BJ (cell line): Measurements from ENCODE around the gene TMEM141. TPM values are rescaled to one million over a fixed set of nuclear protein-coding genes. Genes with fewer than 3 reads are reported as not detected.

Experiments used
- CTCF ChIA-PET: fragments of 350-600 bp; formaldehyde crosslinking; extraction: SDS; loops from one replicate; lab custom pipeline; 2021; ENCODE audit warnings: antibody characterized with exemption, inconsistent platforms; lab: Yijun Ruan, JAX
- POLR2A ChIA-PET: fragments of 300-600 bp; sonication (Branson Sonifier 250); formaldehyde crosslinking; extraction: SDS; loops from one replicate; lab custom pipeline; 2021; ENCODE audit warnings: antibody characterized with exemption; lab: Charles Lee
- DNase-seq: peaks from one replicate; pipeline ENCODE4 v3.0.0-alpha.2; 2011; ENCODE audit warnings: low read depth
- H3K27me3 ChIP-seq: 2 replicates; pipeline ENCODE4 v1.6.0; 2011; ENCODE audit warnings: low read length; ENCODE audit not compliant: control insufficient read depth, insufficient read depth
- H3K36me3 ChIP-seq: 2 replicates; pipeline ENCODE4 v1.5.1; 2011; ENCODE audit warnings: low read length; ENCODE audit not compliant: control insufficient read depth, insufficient read depth
- H3K4me3 ChIP-seq: 2 replicates; pipeline ENCODE4 v1.5.1; 2011; ENCODE audit warnings: low read depth, mild to moderate bottlenecking, control low read depth, low read length
- polyA plus RNA-seq: library from polyadenylated mRNA; depleted of rRNA; stranded (reverse); fragments of >200 nt; gene quantifications from 2 replicates; pipeline ENCODE4 v1.2.3, GENCODE V29; 2011
- TF ChIP-seq, protein P1 (sequence below): IDR thresholded peaks from 2 replicates; pipeline ENCODE4 v1.5.1; 2011; ENCODE audit warnings: low read depth, mild to moderate bottlenecking, control low read depth, inconsistent platforms, low read length, moderate library complexity; ENCODE audit not compliant: insufficient read depth

The TMEM141 gene
- polyA plus RNA-seq, 1 experiment, result 51.5 TPM

DNA sequence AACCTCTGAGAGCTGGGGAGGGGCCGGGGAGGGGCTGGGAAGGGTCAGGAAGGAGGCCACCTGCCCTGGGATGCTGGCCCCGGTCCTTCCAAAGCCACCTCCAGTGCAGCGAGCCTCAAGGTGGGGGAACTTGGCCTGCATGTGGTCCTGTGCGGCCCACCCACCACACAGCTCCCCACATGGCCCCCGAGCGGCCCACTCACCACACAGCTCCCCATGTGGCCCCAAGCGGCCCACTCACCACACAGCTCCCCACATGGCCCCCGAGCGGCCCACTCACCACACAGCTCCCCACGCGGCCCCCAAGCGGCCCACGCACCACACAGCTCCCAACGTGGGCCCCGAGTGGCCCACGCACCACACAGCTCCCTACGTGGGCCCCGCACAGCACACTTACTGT, 46.4 kb upstream of the TMEM141 start:
- TF ChIP-seq, protein P1, sequence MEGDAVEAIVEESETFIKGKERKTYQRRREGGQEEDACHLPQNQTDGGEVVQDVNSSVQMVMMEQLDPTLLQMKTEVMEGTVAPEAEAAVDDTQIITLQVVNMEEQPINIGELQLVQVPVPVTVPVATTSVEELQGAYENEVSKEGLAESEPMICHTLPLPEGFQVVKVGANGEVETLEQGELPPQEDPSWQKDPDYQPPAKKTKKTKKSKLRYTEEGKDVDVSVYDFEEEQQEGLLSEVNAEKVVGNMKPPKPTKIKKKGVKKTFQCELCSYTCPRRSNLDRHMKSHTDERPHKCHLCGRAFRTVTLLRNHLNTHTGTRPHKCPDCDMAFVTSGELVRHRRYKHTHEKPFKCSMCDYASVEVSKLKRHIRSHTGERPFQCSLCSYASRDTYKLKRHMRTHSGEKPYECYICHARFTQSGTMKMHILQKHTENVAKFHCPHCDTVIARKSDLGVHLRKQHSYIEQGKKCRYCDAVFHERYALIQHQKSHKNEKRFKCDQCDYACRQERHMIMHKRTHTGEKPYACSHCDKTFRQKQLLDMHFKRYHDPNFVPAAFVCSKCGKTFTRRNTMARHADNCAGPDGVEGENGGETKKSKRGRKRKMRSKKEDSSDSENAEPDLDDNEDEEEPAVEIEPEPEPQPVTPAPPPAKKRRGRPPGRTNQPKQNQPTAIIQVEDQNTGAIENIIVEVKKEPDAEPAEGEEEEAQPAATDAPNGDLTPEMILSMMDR, result no peak
- no peaks in the 10 kb centered on the region for H3K36me3 ChIP-seq
- CTCF ChIA-PET, result interaction anchor here (1.0 to 1.5 kb wide), 4 partner anchors 14 to 37 kb away, joined by 3 to 6 read pairs (median 4); partner anchors contain the start of gene LCN8

DNA sequence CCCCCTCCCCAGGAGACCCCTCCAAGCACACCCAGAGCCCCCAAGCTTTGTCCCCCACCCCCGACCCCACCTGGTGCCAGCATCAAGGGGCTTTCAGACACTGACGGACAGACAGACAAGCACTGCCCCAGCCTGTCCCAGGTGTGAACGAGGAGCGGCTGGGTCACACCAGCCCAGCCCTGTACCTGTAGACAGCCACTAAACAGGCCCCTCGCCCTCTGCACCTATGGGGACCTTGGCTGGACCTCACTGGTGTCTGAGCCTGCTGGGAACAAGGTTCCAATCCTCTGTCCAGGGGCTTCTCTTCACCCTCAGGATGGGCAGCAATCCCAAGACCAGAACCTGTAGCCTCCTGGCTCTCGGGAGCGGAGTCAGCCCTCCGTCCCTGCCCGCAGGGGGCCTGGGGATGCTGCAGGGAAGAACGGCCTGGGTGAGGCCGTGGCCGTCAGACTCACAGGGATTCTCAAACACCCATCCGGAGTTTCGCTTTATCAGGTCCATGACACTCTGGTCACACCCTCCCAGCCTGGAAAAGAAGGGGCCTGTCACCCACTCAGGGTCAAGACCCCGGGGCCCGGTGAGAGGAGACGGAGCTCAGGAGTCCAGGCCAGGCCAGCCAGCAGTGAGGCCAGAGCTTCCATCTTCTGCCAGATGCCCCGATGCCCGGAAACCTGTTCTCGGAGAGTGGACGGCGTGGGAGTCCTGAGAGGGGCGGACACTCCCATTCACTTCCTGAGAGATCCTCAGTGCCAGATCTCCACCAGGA, 45.6 kb upstream of the TMEM141 start:
- H3K4me3 ChIP-seq, result no peak overlapping the region
- TF ChIP-seq, protein P1, result no peak
- H3K36me3 ChIP-seq, result no peaks in the 10 kb centered on the region
- POLR2A ChIA-PET, result no interaction called here
- CTCF ChIA-PET, result interaction anchor here (1.3 to 1.5 kb wide), 2 partner anchors 15 to 17 kb away, joined by 4 to 6 read pairs; no protein-coding TSS in a partner anchor
- no peak for DNase-seq
- H3K27me3 ChIP-seq, result peaks cover 5% of the 10 kb centered on the region

More for the DNA sequence above, 46.4 kb upstream of the TMEM141 start:
- Histone ChIP-seq H3K4me3 (no peak overlapping the region), H3K27me3 (peaks cover 8% of the 10 kb centered on the region)
- DNase-seq, result no peak
- POLR2A ChIA-PET, result no interaction called here

DNA sequence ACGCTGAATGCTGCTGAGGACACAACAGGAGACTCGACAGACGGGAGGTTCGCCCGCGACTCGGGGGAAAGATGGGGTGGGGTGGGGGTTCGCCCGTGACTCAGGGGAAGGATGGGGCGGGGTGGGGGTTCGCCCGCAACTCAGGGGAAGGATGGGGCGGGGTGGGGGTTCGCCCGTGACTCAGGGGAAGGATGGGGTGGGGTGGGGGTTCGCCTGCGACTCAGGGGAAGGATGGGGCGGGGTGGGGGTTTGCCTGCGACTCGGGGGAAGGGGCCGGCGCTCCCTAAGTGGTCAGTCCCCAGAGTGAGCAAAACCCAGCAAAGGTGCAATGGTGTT, 45.0 kb upstream of the TMEM141 start:
- H3K4me3 ChIP-seq, result no peak overlapping the region
- no peak for DNase-seq
- POLR2A ChIA-PET, result no interaction called here
- H3K27me3 ChIP-seq, result peaks cover 6% of the 10 kb centered on the region
- TF ChIP-seq, protein P1, result no peak
- no peaks in the 10 kb centered on the region for H3K36me3 ChIP-seq
- CTCF ChIA-PET, result no interaction called here

DNA sequence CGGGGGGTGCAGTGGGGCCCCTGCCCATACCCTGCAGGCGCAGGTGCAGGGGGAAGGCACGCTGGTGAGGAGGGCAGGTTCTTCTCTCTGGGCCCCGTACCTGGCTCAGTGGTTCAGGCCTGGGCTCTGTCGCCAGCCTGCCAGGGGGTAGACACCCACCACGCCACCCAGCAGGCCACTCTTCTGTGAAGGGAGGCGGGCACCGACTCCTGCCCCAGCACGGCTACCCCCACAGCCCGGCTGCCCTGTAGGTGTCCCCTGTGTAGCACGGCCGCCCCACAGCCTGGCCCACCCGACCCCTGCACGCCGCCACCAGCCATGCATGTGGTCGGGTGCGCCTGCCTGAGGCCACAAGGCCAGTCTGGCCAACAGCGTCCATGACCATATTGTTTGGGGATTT, 44.5 kb upstream of the TMEM141 start:
- Histone ChIP-seq H3K27me3 (peaks cover 7% of the 10 kb centered on the region), H3K4me3 (no peak overlapping the region), H3K36me3 (no peaks in the 10 kb centered on the region)
- no peak for DNase-seq
- TF ChIP-seq, protein P1, result no peak
- POLR2A ChIA-PET, result no interaction called here
- CTCF ChIA-PET, result no interaction called here

DNA sequence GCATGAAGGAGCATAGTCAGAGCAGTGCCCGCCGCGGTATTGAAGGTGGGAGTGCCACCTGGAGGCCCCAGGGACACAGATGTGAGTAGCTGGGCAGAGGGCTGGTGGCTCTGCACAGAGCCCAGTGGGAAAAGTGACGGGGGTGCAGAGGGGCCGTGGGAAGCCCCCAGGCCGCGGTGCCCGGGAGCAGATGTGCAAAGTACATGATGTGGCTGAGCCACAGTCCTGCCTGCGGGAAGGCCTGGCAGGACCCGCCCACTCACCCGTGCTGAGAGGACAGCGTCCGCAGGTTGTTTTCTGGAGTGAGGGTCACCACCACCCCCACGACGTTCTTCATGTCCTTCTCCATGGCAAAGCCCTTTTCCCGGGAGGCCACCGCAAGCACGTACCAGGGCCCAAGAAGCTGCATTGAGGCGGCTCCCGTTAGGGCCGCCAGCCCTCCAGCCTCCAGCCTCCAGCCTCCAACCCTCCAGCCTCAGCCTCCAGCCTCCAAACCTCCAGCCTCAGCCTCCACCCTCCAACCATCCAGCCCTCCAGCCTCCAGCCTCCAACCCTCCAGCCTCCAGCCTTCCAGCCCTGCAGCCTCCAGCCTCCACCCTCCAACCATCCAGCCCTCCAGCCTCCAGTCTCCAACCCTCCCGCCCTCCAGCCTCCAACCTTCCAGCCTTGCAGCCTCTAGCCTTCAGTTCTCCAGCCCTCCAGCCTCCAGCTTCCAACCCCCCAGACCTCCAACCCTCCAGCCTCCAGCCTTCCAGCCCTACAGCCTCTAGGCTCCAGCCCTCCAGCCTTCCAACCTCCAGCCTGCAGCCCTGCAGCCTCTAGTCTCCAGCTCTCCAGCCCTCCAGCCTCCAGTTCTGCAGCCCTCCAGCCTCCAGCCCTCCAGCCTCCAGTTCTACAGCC, 43.7 kb upstream of the TMEM141 start:
- Histone ChIP-seq H3K27me3 (peaks cover 8% of the 10 kb centered on the region), H3K36me3 (no peaks in the 10 kb centered on the region), H3K4me3 (no peak overlapping the region)
- no peak for DNase-seq
- TF ChIP-seq, protein P1, result no peak
- ChIA-PET POLR2A (interaction anchor here (0.6 kb wide), 1 partner anchor 19 kb away, joined by 3 read pairs; no protein-coding TSS in a partner anchor), CTCF (interaction anchor here (0.6 kb wide), 1 partner anchor 11 kb away, joined by 3 read pairs; the partner anchor contains the start of gene LCN8)
